PFSK-1 (cell line): ENCODE results near the gene PTH2.

Experiments
- FOXP2 ChIP-seq: optimal IDR thresholded peaks from 2 replicates; pipeline ENCODE3; 2011; ENCODE audit warnings: borderline replicate concordance, control low read depth, inconsistent platforms; ENCODE audit not compliant: insufficient read depth; ENCODE audit errors: extremely low read length, extremely low read depth
- POLR2AphosphoS5 ChIP-seq: IDR thresholded peaks from 2 replicates; pipeline ENCODE4 v1.6.1; 2012; ENCODE audit warnings: low read depth, mild to moderate bottlenecking, control low read depth, low read length, moderate library complexity
- REST ChIP-seq, 2 experiments: IDR thresholded peaks; 2 replicates each; pipeline versions ENCODE4 v1.6.1 to v1.8.0; 2011 to 2012; ENCODE audit warnings: low read depth in 2 of 2, low read length in 2 of 2, control low read depth in 1 of 2, inconsistent platforms in 1 of 2, mild to moderate bottlenecking in 1 of 2, moderate library complexity in 1 of 2; ENCODE audit not compliant: insufficient read depth in 1 of 2
- SIN3A ChIP-seq: IDR thresholded peaks from 2 replicates; pipeline ENCODE4 v1.6.1; 2012; ENCODE audit warnings: mild to moderate bottlenecking, low read length, moderate library complexity, borderline replicate concordance; ENCODE audit not compliant: insufficient read depth
- TAF1 ChIP-seq: IDR thresholded peaks from 2 replicates; pipeline ENCODE4 v1.6.1; 2012; ENCODE audit warnings: low read length, control low read depth, borderline replicate concordance; ENCODE audit not compliant: insufficient read depth

The PTH2 gene

GRCh38 chr19:49438261-49438660, 15.0 kb upstream of the PTH2 start:
- TF ChIP-seq FOXP2 (no peak), POLR2AphosphoS5 (no peak)

- no peak for TF ChIP-seq TAF1
- TF ChIP-seq POLR2AphosphoS5 = no peak
- no peak for TF ChIP-seq SIN3A
- TF ChIP-seq FOXP2 = no peak
- no peak for TF ChIP-seq REST (IDR thresholded peaks at IDR 0.05; ENCODE audit: insufficient read depth in 1 of 2, low read depth in 2 of 2, low read length in 2 of 2)
Observed at GRCh38 chr19:49437231-49437630, 14.0 kb upstream of the PTH2 start.

GRCh38 chr19:49436381-49437017, 13.3 kb upstream of the PTH2 start:
- no peak for TF ChIP-seq SIN3A
- TF ChIP-seq TAF1 = no peak
- TF ChIP-seq POLR2AphosphoS5 = no peak
- TF ChIP-seq REST (IDR thresholded peaks at IDR 0.05; ENCODE audit: insufficient read depth in 1 of 2, low read depth in 2 of 2, low read length in 2 of 2) = no peak
- no peak for TF ChIP-seq FOXP2

- TF ChIP-seq SIN3A = no peak
- no peak for TF ChIP-seq POLR2AphosphoS5
- TF ChIP-seq REST (IDR thresholded peaks at IDR 0.05; ENCODE audit: insufficient read depth in 1 of 2, low read depth in 2 of 2, low read length in 2 of 2) = no peak
- TF ChIP-seq FOXP2 = no peak
- no peak for TF ChIP-seq TAF1
Observed at GRCh38 chr19:49435670-49436069, 12.4 kb upstream of the PTH2 start.

GRCh38 chr19:49434907-49435583, 11.8 kb upstream of the PTH2 start:
- TF ChIP-seq POLR2AphosphoS5 (no peak), TAF1 (no peak), SIN3A (no peak), FOXP2 (no peak), REST (IDR thresholded peaks at IDR 0.05; ENCODE audit: insufficient read depth in 1 of 2, low read depth in 2 of 2, low read length in 2 of 2) (no peak)
